Measurements from ENCODE around the gene EHD2. TPM values are rescaled to one million over a fixed set of nuclear protein-coding genes. Genes with fewer than 3 reads are reported as not detected.

Gene EHD2
- total and polyA plus RNA-seq, 2 of the 13 experiments (the other 11 are each of a cell fraction or from before 2014, with no cell fraction given) = 0.09 to 0.28 TPM

GRCh38 chr19:47697863-47698609, 15.2 kb upstream of the EHD2 start (continued):
- no peak for TF ChIP-seq HMGXB3 (CRISPR knock-in tag; IDR thresholded peaks at IDR 0.05; ENCODE audit: borderline replicate concordance)
- TF ChIP-seq KDM1A (CRISPR knock-in tag; IDR thresholded peaks at IDR 0.05) = peak; percentile 8; the same call in 1 of the 2 replicates
- no peak for TF ChIP-seq ZBTB39 (CRISPR knock-in tag; IDR thresholded peaks at IDR 0.05)
- 0 out of 2 replicates have a peak, but pooled peaks have one; percentile 20 for TF ChIP-seq ZBTB26 (CRISPR knock-in tag; IDR thresholded peaks at IDR 0.05; ENCODE audit: borderline replicate concordance)
- TF ChIP-seq AGO2 (optimal IDR thresholded peaks at IDR 0.05; ENCODE audit: low read depth, low read length) = no peak
- TF ChIP-seq CSRNP2 (CRISPR knock-in tag; conservative IDR thresholded peaks at IDR 0.05; ENCODE audit: low read depth) = no peak
- TF ChIP-seq ZFP62 (CRISPR knock-in tag; IDR thresholded peaks at IDR 0.05) = no peak
- TF ChIP-seq HBP1 (CRISPR knock-in tag; IDR thresholded peaks at IDR 0.05; ENCODE audit: low read depth) = no peak
- TF ChIP-seq SATB2 (CRISPR knock-in tag; IDR thresholded peaks at IDR 0.05) = no peak
- TF ChIP-seq MBNL3 (CRISPR knock-in tag; conservative IDR thresholded peaks at IDR 0.05) = no peak
- TF ChIP-seq ZNF709 (CRISPR knock-in tag; IDR thresholded peaks at IDR 0.05) = no peak
- TF ChIP-seq ZMAT3 (CRISPR knock-in tag; conservative IDR thresholded peaks at IDR 0.05) = no peak
- TF ChIP-seq REL (CRISPR knock-in tag; conservative IDR thresholded peaks at IDR 0.05) = no peak
- peak; percentile 30; the same call in 1 of the 2 replicates for TF ChIP-seq BORCS8-MEF2B (CRISPR knock-in tag; IDR thresholded peaks at IDR 0.05)
- TF ChIP-seq POGZ (CRISPR knock-in tag; IDR thresholded peaks at IDR 0.05) = no peak
- no peak for TF ChIP-seq MXD3 (CRISPR knock-in tag; IDR thresholded peaks at IDR 0.05)
- TF ChIP-seq AKAP8 (CRISPR knock-in tag; IDR thresholded peaks at IDR 0.05) = no peak
- TF ChIP-seq ZNF354B (CRISPR knock-in tag; IDR thresholded peaks at IDR 0.05) = no peak

Data from HepG2 (cell line).